Prostate gland (tissue), 2 donors: ENCODE measurements around the gene NFATC1. TPM values are rescaled to one million over a fixed set of nuclear protein-coding genes. Genes with fewer than 3 reads are reported as not detected.

ENCODE experiments used
- DNase-seq: peaks from one replicate; pipeline ENCODE4 v3.0.0-alpha.2; 2019; ENCODE audit warnings: low spot score
- H3K27ac ChIP-seq, 2 donors: fragments of 200-600 bp; sonication (generic); 2 replicates each; pipeline ENCODE4 v1.5.1; 2017 to 2019
- H3K27me3 ChIP-seq: fragments of 200-600 bp; sonication (generic); replicated peaks from 2 replicates; pipeline ENCODE4 v1.5.1; 2019; ENCODE audit not compliant: insufficient read depth
- H3K36me3 ChIP-seq, 2 donors: fragments of 200-600 bp; sonication (generic); 1 replicate in 1 of 2; 2 replicates in 1 of 2; pipeline versions ENCODE4 v1.5.1 to v1.8.1; 2017 to 2019
- H3K4me1 ChIP-seq: fragments of 200-600 bp; sonication (generic); replicated peaks from 2 replicates; pipeline ENCODE4 v1.5.1; 2019
- H3K4me3 ChIP-seq, 2 donors: fragments of 200-600 bp; sonication (generic); 2 replicates each; pipeline ENCODE4 v1.5.1; 2017 to 2019
- H3K9me3 ChIP-seq: fragments of 200-600 bp; sonication (generic); 2 replicates; pipeline ENCODE4 v1.5.1; 2017
- POLR2A ChIP-seq: fragments of 450-650 bp; IDR thresholded peaks from one replicate; pipeline ENCODE4 v1.6.1; 2016; ENCODE audit warnings: antibody characterized with exemption, mild to moderate bottlenecking
- POLR2AphosphoS5 ChIP-seq: sonication (generic); formaldehyde crosslinking; IDR thresholded peaks from one replicate; pipeline ENCODE4 v1.6.1; 2017; ENCODE audit warnings: antibody characterized with exemption
- WGBS: methylation state at CpG from one replicate; pipeline ENCODE4 v1.1.5; 2018; 5-methylcytosine and 5-hydroxymethylcytosine counted together
- intact Hi-C: fragments of 100-400 bp; cut with DNase I; formaldehyde crosslinking; loops from one replicate; pipeline ENCODE4 v1.14.2; 2022
- total RNA-seq, 2 donors: library from RNA; depleted of rRNA; stranded (reverse); fragments of >200 nt; gene quantifications; one replicate each; pipeline ENCODE4 v1.1.0, GENCODE V29; 2016
- TF ChIP-seq, protein P1 (sequence below), 4 experiments: fragments of 200-600 bp in 2 of 4; fragments of 450-650 bp in 2 of 4; sonication (generic) in 2 of 4; IDR thresholded peaks; 1 replicate in 3 of 4; 2 replicates in 1 of 4; pipeline ENCODE4 v1.5.1; 2016 to 2019; ENCODE audit warnings: antibody characterized with exemption in 4 of 4, mild to moderate bottlenecking in 2 of 4, moderate library complexity in 2 of 4

The NFATC1 gene
- total RNA-seq, 2 donors from 2014 or later: 16.8 to 24.6 TPM

- Histone ChIP-seq H3K27ac (no peak overlapping the region), H3K36me3 (no peaks in the 10 kb centered on the region), H3K27me3 (no peaks in the 10 kb centered on the region), H3K4me1 (peaks cover 6% of the 10 kb centered on the region), H3K4me3 (no peak overlapping the region), H3K9me3 (no peaks in the 10 kb centered on the region)
- no peak for DNase-seq
- WGBS: 97% methylated on average over 37 of the region's 37 CpGs
- intact Hi-C loops: no loop called here
- TF ChIP-seq POLR2A: no peak
- TF ChIP-seq, protein P1, sequence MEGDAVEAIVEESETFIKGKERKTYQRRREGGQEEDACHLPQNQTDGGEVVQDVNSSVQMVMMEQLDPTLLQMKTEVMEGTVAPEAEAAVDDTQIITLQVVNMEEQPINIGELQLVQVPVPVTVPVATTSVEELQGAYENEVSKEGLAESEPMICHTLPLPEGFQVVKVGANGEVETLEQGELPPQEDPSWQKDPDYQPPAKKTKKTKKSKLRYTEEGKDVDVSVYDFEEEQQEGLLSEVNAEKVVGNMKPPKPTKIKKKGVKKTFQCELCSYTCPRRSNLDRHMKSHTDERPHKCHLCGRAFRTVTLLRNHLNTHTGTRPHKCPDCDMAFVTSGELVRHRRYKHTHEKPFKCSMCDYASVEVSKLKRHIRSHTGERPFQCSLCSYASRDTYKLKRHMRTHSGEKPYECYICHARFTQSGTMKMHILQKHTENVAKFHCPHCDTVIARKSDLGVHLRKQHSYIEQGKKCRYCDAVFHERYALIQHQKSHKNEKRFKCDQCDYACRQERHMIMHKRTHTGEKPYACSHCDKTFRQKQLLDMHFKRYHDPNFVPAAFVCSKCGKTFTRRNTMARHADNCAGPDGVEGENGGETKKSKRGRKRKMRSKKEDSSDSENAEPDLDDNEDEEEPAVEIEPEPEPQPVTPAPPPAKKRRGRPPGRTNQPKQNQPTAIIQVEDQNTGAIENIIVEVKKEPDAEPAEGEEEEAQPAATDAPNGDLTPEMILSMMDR (IDR thresholded peaks at IDR 0.05): no peak
- TF ChIP-seq POLR2AphosphoS5: no peak
Observed at GRCh38 chr18:79436556-79437275, 41.0 kb downstream of the NFATC1 start.

- Histone ChIP-seq H3K36me3 (no peaks in the 10 kb centered on the region), H3K27me3 (no peaks in the 10 kb centered on the region), H3K4me1 (peaks cover 6% of the 10 kb centered on the region), H3K4me3 (no peak overlapping the region), H3K9me3 (no peaks in the 10 kb centered on the region), H3K27ac (peak overlapping the region; percentile 36 to 71)
- DNase-seq: no peak
- TF ChIP-seq POLR2A (no peak), POLR2AphosphoS5 (no peak)
- TF ChIP-seq, protein P1 (IDR thresholded peaks at IDR 0.05): no peak
- intact Hi-C loops: no loop called here
- WGBS: 77% methylated on average over 34 of the region's 36 CpGs
Observed at GRCh38 chr18:79438089-79438897, 42.6 kb downstream of the NFATC1 start.

GRCh38 chr18:79438898-79439627 is 43.3 kb downstream of the NFATC1 start:
- peak; percentile 73 for DNase-seq
- Histone ChIP-seq H3K27ac (peak overlapping the region; percentile 36 to 71), H3K9me3 (no peaks in the 10 kb centered on the region), H3K4me3 (no peak overlapping the region), H3K4me1 (peaks cover 6% of the 10 kb centered on the region), H3K36me3 (no peaks in the 10 kb centered on the region), H3K27me3 (no peaks in the 10 kb centered on the region)
- intact Hi-C loops: no loop called here
- 24% methylated on average over 35 of the region's 37 CpGs for WGBS
- TF ChIP-seq, protein P1 (IDR thresholded peaks at IDR 0.05): no peak
- peak; percentile 15 for TF ChIP-seq POLR2AphosphoS5

GRCh38 chr18:79439628-79440023 is 43.9 kb downstream of the NFATC1 start:
- WGBS: 51% methylated on average over 16 of the region's 16 CpGs
- Histone ChIP-seq H3K27ac (peak overlapping the region in 1 of 2 donors; percentile 71), H3K4me1 (peaks cover 6% of the 10 kb centered on the region), H3K9me3 (no peaks in the 10 kb centered on the region), H3K27me3 (no peaks in the 10 kb centered on the region), H3K36me3 (no peaks in the 10 kb centered on the region), H3K4me3 (no peak overlapping the region)
- intact Hi-C loops: no loop called here
- TF ChIP-seq POLR2AphosphoS5: no peak
- no peak for TF ChIP-seq POLR2A
- TF ChIP-seq, protein P1 (IDR thresholded peaks at IDR 0.05): no peak
- no peak for DNase-seq
